Breast epithelium (tissue), 3 donors: ENCODE measurements around the gene TNFSF9.

Experiments
- POLR2A ChIP-seq: fragments of 450-650 bp; IDR thresholded peaks from one replicate; pipeline ENCODE4 v1.6.1; 2016; ENCODE audit warnings: antibody characterized with exemption, mild to moderate bottlenecking, moderate library complexity
- TF ChIP-seq, protein P1 (sequence below), 3 donors: fragments of 450-650 bp; IDR thresholded peaks; one replicate each; pipeline ENCODE4 v1.5.1; 2016 to 2017; ENCODE audit warnings: antibody characterized with exemption in 3 of 3, mild to moderate bottlenecking in 3 of 3, moderate library complexity in 3 of 3

DNA sequence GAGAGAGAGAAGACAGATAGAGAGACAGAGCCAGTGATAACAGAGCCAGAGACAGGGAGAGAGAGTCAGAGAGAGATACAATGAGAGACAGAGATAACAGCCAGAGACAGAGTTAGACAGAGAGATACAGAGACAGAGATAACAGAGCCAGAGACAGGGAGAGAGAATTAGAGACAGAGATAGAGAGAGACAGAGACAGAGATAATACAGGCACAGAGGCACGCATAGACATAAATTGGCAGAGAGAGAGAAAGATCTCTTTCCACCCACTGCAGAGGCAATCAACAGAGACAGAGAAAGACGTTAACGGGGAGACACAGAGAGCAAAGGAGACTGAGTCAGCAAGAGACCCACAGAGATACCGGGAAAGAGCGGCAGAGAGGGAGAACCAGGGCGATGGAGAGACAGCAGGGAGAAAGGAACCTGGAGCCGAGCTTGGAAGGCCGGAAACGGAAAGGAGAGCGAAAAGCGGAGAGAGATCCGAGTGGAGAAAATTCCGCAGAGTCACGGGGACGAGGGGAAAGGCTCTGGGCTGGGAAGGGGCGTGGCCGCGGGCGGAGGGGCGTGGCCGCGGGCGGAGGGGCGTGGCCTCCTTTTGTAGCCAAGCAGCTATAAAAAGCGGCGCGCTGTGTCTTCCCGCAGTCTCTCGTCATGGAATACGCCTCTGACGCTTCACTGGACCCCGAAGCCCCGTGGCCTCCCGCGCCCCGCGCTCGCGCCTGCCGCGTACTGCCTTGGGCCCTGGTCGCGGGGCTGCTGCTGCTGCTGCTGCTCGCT lies at the start of gene TNFSF9:
- TF ChIP-seq, protein P1, sequence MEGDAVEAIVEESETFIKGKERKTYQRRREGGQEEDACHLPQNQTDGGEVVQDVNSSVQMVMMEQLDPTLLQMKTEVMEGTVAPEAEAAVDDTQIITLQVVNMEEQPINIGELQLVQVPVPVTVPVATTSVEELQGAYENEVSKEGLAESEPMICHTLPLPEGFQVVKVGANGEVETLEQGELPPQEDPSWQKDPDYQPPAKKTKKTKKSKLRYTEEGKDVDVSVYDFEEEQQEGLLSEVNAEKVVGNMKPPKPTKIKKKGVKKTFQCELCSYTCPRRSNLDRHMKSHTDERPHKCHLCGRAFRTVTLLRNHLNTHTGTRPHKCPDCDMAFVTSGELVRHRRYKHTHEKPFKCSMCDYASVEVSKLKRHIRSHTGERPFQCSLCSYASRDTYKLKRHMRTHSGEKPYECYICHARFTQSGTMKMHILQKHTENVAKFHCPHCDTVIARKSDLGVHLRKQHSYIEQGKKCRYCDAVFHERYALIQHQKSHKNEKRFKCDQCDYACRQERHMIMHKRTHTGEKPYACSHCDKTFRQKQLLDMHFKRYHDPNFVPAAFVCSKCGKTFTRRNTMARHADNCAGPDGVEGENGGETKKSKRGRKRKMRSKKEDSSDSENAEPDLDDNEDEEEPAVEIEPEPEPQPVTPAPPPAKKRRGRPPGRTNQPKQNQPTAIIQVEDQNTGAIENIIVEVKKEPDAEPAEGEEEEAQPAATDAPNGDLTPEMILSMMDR (IDR thresholded peaks at IDR 0.05) = no peak
- TF ChIP-seq POLR2A = no peak
